Measurements from ENCODE around the gene CPN2. TPM values are rescaled to one million over a fixed set of nuclear protein-coding genes. Genes with fewer than 3 reads are reported as not detected.

The CPN2 gene
- total and polyA plus RNA-seq, 2 of the 8 experiments (the other 6 are each of a cell fraction or from before 2014, with no cell fraction given) = 0.03 TPM; not detected in 1

DNA sequence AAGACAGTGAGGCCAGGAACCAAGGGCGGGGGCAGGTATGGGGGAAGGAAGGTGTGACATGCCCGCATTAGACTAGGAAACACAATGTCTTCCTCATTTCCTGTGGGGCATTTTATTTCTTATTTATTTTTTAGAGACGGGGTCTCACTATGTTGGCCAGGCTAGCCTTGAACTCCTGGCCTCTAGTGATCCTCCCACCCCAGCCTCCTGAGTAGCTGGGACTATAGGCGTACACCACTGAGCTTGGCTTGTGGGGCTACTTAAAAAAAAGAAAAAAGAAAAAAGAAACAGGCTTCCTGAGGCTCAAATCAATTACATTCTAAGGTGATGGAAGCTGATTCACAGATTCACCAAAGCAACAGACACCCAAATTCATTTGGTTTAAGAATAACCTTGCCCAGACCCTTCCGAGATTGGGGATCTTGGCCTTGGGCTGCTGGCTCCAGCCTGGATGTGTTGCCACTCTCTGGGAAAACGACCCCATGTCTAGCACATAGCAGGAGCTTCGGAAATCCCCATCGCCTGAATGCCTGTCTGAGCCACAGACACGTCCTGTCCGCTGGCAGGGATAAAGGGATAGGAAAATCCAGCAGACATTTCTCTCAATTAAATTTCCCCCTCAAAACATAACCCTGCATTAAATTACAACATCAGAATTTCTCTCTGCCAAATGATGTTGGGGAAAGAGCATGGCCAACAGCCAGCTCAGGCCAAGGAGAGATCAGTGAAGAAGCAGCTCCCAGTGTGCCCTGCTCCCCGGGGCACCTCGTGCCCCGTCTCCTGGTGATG is 13.0 kb downstream of the CPN2 start (continued):
- TF ChIP-seq MAX (IDR thresholded peaks at IDR 0.05) (no peak), HDAC2 (IDR thresholded peaks at IDR 0.05; ENCODE audit: borderline replicate concordance in 1 of 2, low read depth in 2 of 2, low read length in 2 of 2) (no peak), SUZ12 (IDR thresholded peaks at IDR 0.05; ENCODE audit: low read length) (no peak)

All from H1 (cell line).